ENCODE results near the gene PPP1R12B.
"Not testable (repeated sequence)": the region's sequence is repeated elsewhere in the genome, so short reads cannot be mapped to it uniquely, and the experiment has no call there.

PPP1R12B gene

DNA sequence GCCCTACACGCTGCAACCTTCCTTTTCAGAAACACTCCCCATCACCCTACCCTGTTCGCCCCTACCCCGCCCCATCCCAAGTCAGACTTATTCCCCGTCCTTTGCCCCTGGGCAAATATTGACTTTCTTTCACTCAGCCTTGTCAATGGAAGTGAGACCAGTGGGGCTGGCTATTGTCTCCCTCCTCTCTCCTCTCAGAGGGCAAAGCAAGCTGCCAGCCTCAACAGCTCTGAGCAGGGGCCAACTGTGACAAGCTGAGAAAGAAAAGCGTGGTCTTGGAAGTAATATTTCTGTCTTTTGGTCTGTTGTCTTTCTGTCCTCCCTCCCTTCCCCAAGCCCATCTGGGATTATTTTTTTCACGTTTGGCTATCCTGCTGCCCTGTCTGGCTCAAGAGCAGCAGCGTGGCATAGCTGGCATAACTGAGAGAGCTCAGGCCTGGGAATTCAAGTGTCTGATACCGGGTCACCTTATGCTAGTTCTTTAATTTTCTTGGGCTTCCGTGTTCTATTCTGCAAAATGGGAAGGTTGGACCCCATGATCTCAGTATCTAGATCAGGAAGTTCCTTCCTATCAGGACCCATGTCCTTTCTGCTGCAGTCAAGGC lies 290.3 kb downstream of the PPP1R12B start:
- not testable (repeated sequence) for DNase-seq

DNA sequence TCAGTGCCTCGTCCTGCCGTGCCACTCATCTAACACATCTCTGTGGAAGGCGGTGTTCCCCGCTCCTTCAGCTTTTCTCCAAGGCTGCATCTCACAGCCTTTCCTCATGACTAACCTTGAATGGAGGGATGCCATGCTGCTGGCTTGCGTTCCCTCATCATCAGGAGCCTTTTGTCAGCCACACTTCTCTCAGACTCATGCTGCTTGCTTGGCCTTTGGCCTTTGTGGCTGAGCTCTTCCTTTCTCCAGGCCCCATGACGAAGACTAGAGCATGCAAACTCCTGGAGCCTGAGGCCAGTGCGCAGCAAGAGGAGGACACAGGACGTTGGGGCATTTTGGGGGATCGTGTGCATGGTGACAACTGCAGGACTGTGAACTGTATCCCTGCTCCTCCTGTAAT lies 291.0 kb downstream of the PPP1R12B start:
- DNase-seq, result no peak

- DNase-seq, result no peak
Measured at GRCh38 chr1:202642212-202642611, 293.7 kb downstream of the PPP1R12B start.

All from CD4-positive, alpha-beta T cell treated with Interferon gamma for 1 hour (primary cell).